NOMO-1 treated with DMSO at 0.1 percent for 48 hours (cell line): ENCODE results near the gene PGP.
"Not testable (repeated sequence)": the region's sequence is repeated elsewhere in the genome, so short reads cannot be mapped to it uniquely, and the experiment has no call there.

Experiments
- DNase-seq: peaks from one replicate; lab custom pipeline; 2025; ENCODE audit not compliant: unreplicated experiment; lab: John Stamatoyannopoulos, UW

The PGP gene, protein sequence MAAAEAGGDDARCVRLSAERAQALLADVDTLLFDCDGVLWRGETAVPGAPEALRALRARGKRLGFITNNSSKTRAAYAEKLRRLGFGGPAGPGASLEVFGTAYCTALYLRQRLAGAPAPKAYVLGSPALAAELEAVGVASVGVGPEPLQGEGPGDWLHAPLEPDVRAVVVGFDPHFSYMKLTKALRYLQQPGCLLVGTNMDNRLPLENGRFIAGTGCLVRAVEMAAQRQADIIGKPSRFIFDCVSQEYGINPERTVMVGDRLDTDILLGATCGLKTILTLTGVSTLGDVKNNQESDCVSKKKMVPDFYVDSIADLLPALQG

DNA sequence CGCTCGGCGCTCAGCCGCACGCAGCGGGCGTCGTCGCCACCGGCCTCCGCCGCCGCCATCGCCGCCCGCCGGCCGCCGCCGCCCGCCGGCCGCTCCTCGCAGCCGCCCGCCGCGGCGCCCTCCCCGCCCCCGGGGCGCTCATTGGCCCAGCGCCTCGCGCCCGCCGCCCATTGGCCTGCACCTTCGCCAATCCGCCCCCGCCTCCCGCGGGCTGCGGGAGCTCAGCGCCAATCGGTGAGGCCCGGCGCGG, at the start of gene PGP:
TSS of gene PGP (minus strand) at position 122 of the 250 bp plus-strand sequence. CDS start at position 59, 63 bp downstream.
- DNase-seq = no peak

DNA sequence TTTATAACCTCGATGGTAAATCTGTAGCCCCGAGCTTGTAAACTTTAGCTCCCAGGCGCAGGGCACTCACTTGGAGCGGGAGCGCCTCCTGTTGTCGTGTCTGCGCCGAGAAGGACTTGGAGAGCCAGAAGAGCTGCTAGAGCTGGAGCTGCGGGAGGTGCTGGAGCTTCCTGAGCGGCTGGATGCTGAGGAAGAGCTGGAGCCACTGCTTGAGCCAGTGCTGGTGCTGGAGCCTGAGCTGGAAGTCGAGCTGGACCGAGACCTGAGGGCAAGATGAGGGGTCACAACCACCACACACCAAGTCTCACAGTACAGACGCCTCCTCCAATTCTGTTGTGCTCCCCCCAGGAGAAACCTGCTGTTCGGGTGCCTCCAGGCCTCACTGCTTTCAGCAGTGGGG, 48.4 kb upstream of the PGP start:
- not testable (repeated sequence) for DNase-seq

GRCh38 chr16:2260250-2260649, 45.6 kb upstream of the PGP start:
- no peak for DNase-seq

DNA sequence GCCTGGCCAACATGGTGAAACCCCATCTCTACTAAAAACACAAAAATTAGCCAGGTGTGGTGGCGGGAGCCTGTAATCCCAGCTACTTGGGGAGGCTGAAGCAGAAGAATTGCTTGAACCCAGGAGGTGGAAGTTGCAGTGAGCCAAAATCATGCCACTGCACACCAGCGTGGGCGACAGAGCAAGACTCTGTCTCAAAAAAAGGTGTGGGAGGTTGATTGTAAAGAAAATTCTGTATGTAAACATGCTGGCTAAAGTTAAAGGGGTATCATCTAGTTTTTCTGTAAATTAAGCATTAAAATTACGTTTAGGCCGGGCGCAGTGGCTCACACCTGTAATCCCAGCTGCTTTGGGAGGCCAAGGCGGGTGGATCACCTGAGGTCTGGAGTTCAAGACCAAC, 43.9 kb upstream of the PGP start:
- DNase-seq = not testable (repeated sequence)

GRCh38 chr16:2257726-2258125, 43.1 kb upstream of the PGP start:
- DNase-seq = no peak

DNA sequence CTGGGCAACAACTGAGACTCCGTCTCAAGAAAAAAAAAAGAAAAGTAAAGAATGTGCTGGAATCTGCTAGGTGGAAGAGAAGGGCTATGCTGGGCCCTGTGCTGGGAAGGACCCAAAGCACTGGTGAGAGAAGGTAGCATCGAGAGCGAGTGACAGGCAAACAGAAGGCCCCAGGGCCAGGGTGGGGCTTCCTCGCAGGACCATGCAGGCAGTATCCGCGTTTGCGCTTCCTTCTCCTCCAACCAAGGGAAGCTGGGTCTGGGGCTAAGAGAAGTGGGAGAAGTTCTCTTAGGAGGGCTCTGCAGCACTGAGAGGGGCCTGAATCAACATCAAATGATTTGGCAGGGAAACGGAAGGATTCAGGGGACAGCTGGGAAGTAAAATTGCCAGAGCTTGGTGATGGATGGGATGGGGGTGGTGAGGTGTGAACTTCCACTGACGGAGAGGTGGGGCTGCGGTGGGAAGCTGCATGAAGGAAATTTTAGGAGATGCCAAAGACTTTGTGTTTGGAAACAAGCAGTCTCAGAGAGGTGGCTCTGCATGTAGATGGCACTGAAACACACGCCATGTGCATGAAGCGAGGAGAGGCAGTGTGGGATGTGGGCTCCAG, 42.0 kb upstream of the PGP start:
- DNase-seq = no peak

DNA sequence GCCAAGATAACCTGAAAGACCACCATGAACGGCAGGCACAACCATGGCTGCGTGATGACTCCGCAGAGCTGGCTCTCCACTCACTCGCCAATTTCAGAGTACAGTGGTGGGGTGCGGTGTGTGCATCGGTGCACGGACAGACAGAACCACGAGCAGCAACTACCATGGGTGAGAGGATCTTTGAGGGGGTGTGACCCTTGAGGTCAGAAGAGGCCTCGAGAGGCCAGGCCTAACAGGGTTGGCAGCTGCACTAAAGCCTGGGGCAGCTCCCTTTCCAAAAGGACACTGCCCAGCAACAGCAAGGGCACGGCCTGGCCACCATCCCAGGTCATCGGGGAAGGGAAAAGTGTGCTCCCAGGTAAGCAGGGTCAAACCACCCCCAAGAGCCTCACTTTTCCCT, 38.7 kb upstream of the PGP start:
- no peak for DNase-seq

DNA sequence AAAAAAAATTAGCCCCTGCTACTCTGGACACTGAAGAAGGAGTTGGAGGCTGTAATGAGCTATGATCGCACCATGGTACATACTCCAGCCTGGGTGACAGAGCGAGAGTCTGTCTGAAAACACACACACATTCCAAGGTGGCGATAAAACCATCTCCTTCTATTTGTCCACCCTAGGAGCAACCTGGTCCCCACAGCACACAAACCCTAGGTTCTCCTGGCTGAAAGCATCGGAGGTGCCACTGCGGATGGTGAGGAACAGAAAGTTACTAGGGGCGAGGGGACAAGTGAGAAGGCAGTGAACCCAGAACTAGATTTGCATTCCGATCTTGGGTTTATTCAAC, 38.1 kb upstream of the PGP start:
- DNase-seq = no peak

DNA sequence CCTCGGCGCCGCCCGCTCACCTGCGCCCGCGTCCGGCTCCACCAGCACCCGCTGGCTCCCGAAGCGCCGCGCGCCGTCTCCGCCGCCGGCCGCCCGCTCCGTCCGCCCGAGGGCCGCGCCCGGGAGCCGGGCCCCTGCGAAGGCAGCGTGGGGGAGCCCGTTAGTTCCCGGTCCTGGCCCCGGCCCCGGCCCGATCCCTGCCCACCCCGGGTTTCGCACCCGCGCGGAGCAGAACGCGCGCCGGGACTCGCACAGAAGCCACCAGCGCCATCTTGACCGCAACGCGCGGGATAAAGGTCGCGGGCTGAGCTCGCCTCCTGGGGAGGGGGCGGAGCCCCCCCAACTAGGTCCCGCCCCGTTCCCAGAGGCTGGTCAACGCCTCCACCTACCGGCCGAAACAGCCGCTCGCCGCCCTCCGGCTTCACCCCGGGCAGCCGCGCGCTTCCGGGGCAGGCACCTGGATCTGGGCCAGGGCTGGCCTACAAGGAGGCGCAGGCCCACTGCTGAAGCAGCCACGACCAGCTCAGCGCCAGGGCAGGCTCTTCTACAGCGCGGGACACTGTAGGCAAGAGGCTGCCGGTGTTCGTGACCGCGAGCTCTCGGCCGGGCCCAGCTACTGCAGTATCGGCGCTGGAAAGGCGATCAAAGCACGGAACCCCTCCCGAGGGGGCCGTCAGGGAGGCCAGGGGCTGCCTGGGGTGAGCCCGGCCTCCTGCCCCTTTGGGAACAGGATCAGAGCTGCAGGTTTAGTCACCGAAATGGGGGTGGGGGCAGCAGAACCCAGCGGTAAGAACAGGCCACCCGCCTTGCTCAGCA, 36.9 kb upstream of the PGP start, which contains the start of gene ECI1:
TSS of gene ECI1 (minus strand) at position 292 of the 816 bp plus-strand sequence. CDS start at position 271, 21 bp downstream.
- DNase-seq = peak; percentile 87

- DNase-seq = peak; percentile 10
Measured at GRCh38 chr16:2250652-2251295, 36.1 kb upstream of the PGP start.

GRCh38 chr16:2246301-2246885, 31.8 kb upstream of the PGP start:
- DNase-seq = no peak

GRCh38 chr16:2244926-2245795, 30.5 kb upstream of the PGP start:
- no peak for DNase-seq

- DNase-seq = no peak
Measured at GRCh38 chr16:2244301-2244700, 29.7 kb upstream of the PGP start.

DNA sequence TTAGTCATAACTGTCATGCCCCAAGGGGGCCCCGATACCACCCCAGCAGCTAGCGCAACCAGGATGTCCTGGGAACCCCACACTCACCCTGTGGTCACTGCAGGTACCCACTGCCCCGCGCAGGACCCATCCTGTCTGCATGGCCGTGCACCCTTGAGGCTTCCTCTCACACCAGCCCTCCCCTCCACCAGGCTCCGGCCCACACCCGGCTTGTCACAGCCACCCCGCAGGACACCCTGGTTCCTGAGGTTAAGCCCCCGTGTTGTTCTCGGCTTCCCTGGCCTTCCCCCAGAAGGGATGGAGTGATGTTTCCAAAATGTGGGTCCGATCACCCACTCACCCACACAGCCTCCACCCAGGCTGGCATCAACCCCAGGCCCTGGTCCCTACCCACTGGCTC, 29.1 kb upstream of the PGP start:
- DNase-seq = no peak

DNA sequence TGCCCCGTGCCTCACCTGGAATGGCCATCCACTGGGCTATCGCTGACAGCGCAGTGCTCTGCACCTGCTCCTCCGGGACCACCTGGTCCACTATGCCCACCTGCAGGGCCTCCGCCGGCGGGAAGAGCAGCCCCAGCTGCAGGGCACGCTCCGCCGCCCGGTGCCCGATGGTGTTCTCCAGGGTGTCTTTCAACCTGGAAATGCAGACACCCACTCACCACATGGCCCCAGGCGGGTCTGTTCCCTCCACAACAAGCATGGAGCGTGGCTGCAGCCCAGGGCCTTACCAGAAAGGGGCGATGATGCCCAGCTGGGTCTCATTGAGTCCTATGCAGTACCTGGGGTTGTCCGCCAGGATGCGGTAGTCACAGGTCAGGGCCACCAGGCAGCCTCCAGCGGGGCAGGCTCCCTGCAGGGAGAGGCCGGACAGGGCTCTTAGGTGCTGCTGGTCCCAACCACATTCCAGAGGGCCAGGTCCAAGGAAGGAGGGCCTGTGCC, 28.4 kb upstream of the PGP start:
- no peak for DNase-seq

- DNase-seq = no peak
Measured at GRCh38 chr16:2242598-2242997, 28.0 kb upstream of the PGP start.

GRCh38 chr16:2240331-2240730, 25.7 kb upstream of the PGP start:
- not testable (repeated sequence) for DNase-seq

DNA sequence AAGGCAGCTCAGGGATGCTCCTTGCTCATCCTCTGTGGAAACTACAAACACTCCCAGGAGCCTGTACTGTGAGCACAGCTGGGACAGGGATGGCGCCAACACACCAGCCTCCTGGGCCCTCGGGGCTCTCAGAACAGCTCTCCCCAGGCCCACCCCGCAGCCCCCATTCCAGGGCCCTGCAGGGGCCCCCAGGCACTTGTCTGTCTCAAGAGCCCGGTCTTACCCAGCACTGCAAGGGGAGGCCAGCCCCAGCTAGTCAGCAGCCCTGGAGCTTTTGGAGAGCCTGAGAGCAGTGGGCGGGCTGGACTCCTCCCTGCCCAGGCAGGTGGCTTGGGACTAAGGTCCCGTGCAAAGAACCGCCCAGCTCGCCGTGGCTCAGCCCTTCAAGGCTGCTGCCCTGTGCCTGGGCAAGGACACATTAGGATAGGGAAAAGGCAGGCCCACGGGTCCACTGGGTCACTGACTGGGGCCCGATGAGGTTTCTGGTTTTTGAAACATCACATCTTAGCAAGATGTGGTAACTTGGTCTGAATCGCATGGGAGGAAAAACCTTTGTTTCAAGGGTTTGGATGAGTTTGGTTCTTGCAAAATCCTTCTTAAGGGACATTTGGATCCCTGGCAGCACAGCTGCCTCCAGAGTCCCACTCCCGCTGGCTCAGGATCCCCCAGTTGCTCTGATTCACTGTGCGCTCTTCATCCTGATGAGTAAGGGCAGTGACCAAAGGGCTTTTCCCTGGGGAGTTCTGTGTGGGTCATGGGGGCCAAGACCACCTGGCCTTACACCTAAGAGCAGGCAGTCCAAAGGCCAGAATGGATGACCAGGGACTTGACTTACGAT, 24.4 kb upstream of the PGP start:
- no peak for DNase-seq

DNA sequence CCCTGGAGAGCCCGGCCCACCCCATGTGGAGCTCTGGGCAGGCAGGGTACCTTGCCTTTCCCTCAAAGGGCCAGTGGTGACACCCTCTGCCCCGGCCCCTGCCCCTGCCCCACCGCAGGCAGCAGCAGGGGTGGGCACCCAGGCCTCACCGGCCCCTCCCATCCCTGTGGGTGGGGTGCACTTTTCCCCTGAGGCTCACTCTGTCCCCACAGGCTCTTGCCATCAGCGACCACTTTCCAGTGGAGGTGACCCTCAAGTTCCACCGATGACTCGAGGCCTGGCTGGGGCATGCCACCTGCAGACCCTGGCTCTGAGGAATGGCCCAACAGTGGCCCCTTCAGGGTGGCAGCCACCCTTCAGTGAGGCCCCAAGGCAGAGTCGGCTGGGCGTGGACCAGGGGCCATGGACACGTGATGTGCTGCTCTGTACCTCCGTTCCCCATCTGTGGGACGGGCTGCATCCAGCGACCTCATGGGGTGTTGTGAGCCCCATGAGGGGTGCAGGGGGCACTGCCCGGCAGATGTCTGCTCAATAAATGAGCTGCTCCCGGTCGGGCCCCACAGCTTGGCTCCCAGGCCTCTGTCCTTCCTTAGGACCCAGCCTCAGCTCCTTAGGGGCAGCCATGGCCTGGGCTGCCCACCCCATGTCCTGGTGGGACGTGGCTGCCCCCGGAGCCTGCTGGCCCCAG, 23.7 kb upstream of the PGP start:
- no peak for DNase-seq
